HT-29 (cell line): ENCODE measurements around the gene GRID1. TPM values are rescaled to one million over a fixed set of nuclear protein-coding genes. Genes with fewer than 3 reads are reported as not detected.
A peak's percentile ranks its signal among the peaks of the same experiment; 100 is the strongest.
"Not testable (repeated sequence)": the region's sequence is repeated elsewhere in the genome, so short reads cannot be mapped to it uniquely, and the experiment has no call there.

Experiments
- DNase-seq: peaks from one replicate; pipeline ENCODE4 v3.0.0-alpha.2; 2015; ENCODE audit warnings: low spot score
- total RNA-seq: library from RNA; depleted of rRNA; stranded (reverse); fragments of >200 nt; shearing (Covaris generic); gene quantifications from 2 replicates; pipeline ENCODE4 v1.2.3, GENCODE V29; 2014

GRID1 gene
- total RNA-seq, 1 experiment from 2014 or later: not detected

DNA sequence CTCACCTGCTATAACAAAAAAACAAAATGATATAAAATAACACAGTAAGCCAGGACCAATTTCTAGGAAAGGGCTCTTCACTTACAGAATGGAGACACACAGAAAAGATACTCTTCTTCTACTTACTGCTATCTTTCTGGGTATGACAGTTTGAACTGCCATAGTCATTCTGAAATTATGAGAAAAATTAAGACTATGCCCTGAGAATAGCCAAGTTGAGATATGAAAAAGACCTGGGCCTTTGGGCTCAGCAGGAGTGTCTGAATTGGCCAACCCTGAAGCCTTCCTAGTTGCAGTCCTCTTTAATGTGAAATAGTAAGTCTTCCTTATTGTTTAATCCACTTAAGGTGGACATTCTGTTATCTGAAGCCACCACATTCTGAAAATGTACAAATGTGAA lies 519.5 kb downstream of the GRID1 start:
- no peak for DNase-seq

- DNase-seq: not testable (repeated sequence)
Observed at GRCh38 chr10:85838660-85839059, 527.9 kb downstream of the GRID1 start.

DNA sequence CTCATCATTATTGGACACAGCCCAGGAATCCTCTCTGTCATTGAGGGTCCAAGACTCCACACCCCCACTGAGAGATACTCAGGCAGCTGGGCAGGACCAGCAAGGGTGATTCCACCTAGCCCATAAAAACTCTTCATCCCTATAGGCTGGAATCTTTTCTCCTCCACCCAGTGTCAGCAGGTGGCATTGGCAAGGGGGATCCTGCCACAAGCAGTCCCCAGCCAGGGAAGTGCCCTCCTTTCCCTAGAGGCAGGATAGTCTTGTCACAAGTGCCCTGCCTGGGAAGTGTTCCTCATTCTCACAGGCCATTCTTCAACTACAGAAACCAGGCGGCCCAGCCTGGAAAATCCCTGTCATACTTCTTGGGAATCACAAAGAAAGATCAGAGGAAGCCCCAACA lies 533.6 kb downstream of the GRID1 start:
- no peak for DNase-seq

- DNase-seq: no peak
Observed at GRCh38 chr10:85831422-85831821, 535.2 kb downstream of the GRID1 start.

DNA sequence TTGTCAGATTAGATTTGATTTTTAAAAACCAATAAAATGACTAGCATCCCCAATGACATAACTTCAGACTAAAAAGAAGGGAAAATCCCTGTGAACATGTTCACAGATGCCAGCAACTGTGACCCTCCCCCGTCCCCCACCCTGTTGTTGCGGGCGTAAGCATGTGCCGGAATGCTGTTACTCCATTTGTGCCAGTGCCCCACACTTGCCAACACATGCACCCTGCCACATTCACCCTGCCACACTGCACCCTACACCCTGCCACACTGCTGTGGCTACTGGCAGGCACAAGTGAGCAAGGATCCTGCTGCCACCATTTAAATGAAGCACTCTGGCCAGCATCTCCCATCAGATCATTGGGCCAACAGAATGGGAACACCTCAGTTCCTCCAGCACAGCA lies 540.2 kb downstream of the GRID1 start:
- DNase-seq: no peak

DNA sequence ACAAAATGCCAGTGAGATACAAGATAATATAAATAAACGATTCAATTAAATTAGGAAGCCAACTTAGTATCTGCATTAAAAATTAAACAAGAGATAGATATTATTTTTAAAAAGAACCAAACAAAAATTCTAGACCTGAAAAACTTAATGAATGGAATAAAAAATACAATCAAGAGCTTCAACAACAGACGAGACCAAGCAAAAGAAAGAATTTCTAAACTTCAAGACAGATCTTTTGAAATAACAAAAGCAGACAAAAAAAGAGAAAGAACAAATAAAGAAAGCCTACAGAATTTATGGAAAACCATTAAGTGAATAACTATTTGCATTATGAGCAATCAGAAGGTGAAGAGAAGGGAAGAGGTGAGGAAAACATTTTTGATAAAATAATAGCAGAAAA lies 555.2 kb downstream of the GRID1 start:
- DNase-seq: no peak

DNA sequence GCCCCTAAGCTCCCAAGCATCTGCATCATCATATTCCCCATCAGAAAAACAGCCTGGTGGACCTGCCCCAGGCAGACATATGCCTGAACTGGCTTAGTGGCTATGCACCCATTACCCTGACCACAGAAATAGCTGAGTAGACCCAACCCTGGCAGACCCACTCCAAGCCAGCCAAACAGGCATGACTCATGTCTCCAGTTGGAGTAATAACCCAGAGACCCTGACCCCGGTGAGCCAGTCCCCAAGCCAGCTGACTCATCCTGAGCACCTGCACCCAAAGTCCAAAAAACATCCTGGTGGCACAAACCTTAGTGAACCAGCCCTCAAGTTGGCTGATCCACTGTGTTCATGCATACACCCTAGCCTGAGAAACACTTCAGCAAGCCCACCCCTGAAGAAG lies 555.9 kb downstream of the GRID1 start:
- no peak for DNase-seq

DNA sequence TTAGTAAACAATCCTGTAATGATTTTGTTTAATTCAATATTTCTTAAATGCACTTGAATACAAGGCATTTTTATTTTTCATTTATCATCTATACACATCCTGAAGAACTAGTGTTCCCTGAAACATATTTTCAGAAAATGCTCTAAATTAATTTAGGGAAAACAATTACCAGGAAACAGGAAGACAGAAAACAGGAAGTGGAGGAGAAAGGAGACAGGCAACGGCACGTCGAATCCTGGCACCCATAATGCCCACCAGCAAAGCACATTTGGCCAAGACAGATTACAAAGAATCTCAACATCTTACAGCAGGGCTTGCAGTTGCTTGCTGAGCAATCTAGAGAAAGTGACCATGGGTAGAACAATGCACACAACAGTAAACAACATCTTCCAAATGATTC lies 571.1 kb downstream of the GRID1 start:
- DNase-seq: no peak

DNA sequence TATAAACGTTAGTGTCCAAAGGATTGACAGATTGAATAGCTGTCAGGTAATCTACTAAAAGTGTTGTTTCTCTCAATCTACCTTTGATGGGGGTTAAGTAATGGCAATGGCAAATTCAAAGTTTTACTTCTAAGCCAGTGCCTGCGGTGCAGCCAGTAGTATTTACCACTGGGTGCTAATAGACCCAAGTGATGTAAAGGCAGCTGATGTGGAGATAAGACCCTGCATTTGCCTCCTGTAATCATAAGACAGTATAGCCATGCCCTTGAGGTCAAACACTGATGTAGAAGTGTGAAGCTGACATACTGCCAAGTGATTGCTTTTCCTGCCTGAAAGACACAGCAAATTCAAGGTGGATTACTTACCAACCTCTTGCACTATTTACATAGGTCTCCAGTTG lies 572.0 kb downstream of the GRID1 start:
- DNase-seq: no peak

GRCh38 chr10:85792533-85792858 lies 574.1 kb downstream of the GRID1 start:
- no peak for DNase-seq

- peak; percentile 63 for DNase-seq
Observed at GRCh38 chr10:85791818-85792532, 574.6 kb downstream of the GRID1 start.

DNA sequence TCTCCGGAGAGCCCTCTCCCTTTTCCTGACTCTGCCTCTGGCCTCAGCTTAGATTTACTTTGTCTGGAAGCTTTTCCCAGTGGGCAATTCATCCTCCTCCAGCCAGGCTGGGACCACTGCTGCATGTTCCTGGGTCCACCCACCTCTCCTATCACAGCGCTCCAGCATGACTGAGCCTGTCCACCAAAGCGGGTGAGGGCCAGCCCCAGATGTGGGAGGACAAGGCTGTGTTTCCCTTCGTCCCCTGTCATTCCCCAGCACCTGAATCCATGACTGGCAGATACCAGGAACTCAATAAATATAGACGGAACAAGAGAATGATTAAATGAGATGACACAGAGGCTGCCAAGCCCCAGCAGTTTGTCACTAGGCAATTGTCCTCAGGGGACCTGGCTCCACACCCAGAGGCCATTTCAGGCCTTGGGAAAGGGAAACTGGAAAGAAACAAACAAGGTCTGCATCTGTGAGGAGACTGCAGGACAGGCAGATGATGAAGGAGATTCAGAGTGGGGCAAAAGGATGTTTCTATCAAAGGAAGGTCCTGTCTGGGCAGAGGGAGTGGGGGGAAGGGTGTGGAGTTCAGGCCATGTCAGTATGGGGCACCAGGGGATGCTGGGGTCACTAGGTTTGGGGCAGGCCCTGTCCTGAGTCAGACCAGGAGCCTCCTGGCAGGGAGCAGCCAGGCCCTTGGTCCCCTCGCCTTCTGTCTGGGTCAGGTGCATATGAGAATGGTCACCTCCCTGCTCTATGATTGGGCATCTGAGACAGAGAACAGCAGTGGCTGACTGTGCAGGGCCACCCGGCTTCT lies 576.4 kb downstream of the GRID1 start:
- DNase-seq: no peak

- DNase-seq: no peak
Observed at GRCh38 chr10:85789125-85789524, 577.5 kb downstream of the GRID1 start.

- DNase-seq: no peak
Observed at GRCh38 chr10:85788570-85788969, 578.0 kb downstream of the GRID1 start.

DNA sequence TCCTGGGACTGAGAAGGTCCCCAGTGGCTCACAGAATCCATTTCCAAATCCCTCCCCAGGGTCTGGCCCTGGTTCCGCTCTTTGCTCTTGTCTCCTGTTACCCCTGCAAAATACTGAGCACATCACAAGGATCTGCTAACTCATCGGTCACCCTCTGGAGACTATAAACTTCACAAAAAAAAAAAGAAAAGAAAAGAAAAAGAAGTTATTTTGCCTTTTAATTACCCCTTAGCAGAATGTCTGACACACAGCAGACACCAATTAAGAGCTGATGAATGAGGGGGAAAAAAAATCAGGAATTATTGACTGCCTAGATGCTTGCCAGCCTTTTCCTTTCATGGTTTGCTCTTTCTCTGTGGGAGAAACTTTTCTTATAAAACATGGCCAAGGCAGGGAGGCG lies 578.7 kb downstream of the GRID1 start:
- DNase-seq: no peak

DNA sequence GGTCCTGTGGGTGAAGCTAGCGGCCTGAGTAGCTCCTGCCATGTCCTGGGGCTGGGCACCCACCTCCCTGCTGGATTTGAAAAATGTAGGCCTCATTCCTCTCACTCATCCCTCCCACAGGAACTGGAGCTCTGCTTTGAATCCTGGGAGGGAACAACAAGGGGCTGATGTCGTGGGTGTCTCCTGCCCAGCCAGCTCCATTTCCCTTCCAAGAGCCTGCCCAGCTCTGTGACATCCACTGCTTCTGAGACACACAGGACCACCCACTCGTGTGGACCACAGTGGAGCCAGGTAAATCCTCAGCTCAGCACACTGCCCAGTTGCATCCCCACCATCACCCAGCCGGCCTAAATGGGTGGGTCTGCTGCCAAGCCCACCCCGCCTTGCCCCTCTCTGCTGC lies 579.2 kb downstream of the GRID1 start:
- DNase-seq: no peak

DNA sequence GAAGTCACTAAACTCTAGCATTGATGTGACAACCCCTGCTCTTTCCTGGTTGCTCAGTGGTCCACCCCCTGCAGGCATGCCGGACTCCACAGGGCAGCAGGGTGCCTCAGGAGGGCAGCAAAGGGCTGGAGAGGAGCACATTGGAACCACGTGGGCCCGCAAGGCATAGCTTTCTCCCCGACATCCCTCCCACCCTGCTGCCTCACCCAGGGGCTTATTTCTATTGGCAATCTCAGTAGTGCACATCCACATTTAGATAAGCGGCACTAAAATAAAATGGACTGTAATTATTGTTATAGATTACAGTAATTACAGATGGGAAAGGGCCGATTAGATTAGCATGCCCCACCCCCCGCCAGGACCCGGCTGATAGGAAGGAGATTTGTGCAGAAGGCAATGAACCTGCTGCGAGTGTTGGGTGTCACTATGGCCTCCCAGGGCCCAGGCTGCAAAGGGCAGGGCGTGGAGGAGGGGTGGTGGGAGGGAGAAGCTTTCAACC lies 580.1 kb downstream of the GRID1 start:
- peak; percentile 44 for DNase-seq

DNA sequence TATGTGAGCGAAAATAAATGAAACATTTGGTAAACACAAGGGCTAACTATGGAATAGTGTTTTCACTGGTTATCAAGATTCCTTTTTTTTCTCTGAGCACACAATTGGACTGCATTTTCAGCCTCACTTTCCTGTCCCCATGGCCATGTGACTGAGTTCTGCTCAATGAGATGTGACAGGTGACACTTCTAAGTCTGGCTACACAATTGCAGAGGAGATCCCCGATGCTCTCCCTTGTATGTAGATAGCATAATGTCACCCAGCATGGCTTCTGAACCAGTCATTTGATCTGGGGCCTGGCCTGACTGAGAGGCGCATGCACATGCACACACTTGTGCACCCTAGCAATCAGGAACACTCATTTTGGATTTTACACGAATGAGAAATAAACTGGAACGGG lies 581.8 kb downstream of the GRID1 start:
- DNase-seq: no peak

- DNase-seq: no peak
Observed at GRCh38 chr10:85781404-85781803, 585.2 kb downstream of the GRID1 start.

- no peak for DNase-seq
Observed at GRCh38 chr10:85778074-85778473, 588.5 kb downstream of the GRID1 start.

DNA sequence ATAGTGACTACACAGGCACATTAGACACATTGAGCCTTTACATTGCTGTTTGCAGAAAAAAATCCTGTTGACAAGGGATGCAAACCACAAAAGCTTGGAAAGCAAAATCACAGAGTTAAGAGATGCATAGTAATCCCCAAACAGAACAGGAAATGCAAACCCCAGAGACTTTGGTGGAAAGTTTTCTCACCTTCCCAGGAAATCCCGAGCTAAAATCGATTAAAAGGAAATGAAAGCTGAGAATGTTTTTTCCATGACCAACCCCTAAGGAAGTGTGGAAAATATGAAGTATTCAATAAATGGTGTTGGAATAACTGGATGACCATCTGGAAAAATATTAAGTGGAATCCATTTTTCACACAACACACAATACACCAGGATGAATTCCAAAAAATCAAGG lies 598.7 kb downstream of the GRID1 start:
- no peak for DNase-seq

- DNase-seq: no peak
Observed at GRCh38 chr10:85764108-85764507, 602.5 kb downstream of the GRID1 start.

- no peak for DNase-seq
Observed at GRCh38 chr10:85761906-85762445, 604.6 kb downstream of the GRID1 start.
